Vagina (tissue), 2 donors: Measurements from ENCODE around the gene FHL2.

Source experiments
- POLR2A ChIP-seq, 2 donors: fragments of 450-650 bp; IDR thresholded peaks; one replicate each; pipeline ENCODE4 v1.6.1; 2017; ENCODE audit warnings: antibody characterized with exemption in 2 of 2, mild to moderate bottlenecking in 2 of 2, moderate library complexity in 2 of 2
- TF ChIP-seq, protein P1 (sequence below), 3 experiments: fragments of 450-650 bp in 2 of 3; fragments of 200-600 bp in 1 of 3; sonication (generic) in 1 of 3; IDR thresholded peaks; one replicate each; pipeline ENCODE4 v1.5.1; 2017 to 2019; ENCODE audit warnings: antibody characterized with exemption in 3 of 3, mild to moderate bottlenecking in 2 of 3, moderate library complexity in 2 of 3

DNA sequence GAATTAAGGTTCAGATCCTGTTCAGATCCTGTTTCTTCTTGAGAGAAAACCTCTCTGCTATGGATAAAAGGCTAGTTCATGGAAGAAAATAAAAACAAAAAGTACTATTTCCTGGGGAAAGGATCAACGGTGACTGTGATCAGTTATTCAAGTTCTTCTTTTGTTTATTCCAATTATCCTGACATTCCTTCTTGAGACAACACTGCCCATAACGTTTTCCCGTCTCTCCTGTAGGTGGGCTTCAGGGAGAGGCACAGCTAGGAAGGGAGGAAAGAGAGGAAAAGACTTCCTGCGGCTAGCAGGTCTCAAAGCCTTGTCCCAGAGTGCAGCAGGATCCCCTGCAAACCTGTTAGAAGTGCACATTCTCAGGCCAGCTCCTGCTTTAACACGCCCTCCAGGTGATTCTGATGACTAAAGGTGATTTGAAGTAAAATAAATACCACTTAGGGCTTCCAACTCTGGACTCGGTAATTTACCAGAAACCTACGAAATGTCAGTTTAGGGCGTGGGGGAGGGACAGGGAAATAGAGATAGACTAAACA lies 4.5 kb upstream of the FHL2 start:
- TF ChIP-seq, protein P1, sequence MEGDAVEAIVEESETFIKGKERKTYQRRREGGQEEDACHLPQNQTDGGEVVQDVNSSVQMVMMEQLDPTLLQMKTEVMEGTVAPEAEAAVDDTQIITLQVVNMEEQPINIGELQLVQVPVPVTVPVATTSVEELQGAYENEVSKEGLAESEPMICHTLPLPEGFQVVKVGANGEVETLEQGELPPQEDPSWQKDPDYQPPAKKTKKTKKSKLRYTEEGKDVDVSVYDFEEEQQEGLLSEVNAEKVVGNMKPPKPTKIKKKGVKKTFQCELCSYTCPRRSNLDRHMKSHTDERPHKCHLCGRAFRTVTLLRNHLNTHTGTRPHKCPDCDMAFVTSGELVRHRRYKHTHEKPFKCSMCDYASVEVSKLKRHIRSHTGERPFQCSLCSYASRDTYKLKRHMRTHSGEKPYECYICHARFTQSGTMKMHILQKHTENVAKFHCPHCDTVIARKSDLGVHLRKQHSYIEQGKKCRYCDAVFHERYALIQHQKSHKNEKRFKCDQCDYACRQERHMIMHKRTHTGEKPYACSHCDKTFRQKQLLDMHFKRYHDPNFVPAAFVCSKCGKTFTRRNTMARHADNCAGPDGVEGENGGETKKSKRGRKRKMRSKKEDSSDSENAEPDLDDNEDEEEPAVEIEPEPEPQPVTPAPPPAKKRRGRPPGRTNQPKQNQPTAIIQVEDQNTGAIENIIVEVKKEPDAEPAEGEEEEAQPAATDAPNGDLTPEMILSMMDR (IDR thresholded peaks at IDR 0.05): no peak
- no peak for TF ChIP-seq POLR2A (IDR thresholded peaks at IDR 0.05)
